ENCODE data around the gene PRKAR2A.
"Not testable (repeated sequence)": the region's sequence is repeated elsewhere in the genome, so short reads cannot be mapped to it uniquely, and the experiment has no call there.

PRKAR2A gene

DNA sequence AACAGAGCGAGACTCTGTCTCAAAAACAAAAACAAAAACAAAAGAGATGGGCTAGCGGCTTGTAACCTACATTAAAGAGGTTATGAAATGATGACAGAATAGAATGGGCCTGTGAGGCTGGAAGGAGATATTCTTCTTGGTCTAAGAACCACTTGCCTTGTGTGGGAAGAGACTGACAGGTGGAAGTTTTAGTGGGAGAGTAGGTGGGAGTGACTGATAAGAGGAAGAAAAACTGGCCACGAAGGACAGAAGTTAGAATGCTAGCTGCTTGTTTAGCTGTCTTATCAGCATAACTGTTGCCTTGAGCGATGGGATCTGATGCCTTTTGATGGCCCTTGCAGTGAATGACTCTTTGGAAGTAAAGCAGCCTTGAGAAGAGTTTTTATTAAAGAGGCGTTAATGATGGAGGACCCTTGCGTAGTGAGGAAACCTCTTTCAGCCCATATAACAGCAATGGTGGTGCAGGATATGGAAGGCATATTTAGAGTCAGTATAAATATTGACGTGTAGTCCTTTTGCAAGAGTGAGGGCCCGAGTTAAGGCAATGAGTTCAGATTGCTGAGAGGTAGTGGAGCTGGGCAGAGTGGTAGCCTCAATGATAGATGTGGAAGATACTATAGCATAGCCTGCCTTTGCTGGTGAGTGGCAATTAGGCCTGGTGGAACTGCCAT lies 122.4 kb downstream of the PRKAR2A start:
- not testable (repeated sequence) for DNase-seq

DNA sequence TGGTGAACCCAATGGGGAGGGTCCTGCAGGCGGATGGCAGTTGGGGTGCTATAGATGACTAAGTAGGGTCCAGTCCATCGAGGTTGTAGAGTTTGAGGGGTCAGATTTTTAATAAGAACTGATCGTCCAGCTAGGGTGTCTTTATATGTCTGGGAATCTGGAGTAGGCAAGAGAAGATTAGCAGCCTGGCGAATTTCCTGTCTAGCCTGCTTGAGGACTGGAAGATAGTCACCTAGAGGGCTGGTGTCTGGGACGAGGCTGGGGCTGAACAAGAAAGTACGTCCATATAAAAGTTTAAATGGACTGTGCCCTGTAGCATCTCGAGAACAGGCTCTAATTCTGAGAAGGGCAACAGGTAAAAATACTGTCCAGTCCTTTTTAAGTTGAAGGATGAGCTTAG lies 123.9 kb downstream of the PRKAR2A start:
- no peak for DNase-seq

DNA sequence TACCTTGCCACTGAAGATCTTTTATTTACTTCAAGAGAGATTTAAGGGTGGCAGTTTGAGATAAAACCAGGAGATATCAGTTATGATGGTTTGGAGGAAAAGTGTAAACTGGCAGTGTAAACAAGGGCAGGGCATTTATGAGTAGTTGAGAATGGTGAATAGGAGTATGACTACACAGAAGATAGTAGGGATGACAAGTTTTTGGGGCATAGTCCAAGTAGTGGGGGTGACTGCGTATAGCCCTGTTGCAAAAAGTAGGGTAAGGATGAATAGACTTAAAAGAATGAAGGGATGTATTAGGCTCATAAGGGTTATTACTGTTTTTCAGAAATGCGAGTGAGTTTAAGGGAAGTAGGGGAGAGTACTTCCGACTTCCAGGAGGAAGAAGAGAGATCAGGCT lies 124.4 kb downstream of the PRKAR2A start:
- not testable (repeated sequence) for DNase-seq

DNA sequence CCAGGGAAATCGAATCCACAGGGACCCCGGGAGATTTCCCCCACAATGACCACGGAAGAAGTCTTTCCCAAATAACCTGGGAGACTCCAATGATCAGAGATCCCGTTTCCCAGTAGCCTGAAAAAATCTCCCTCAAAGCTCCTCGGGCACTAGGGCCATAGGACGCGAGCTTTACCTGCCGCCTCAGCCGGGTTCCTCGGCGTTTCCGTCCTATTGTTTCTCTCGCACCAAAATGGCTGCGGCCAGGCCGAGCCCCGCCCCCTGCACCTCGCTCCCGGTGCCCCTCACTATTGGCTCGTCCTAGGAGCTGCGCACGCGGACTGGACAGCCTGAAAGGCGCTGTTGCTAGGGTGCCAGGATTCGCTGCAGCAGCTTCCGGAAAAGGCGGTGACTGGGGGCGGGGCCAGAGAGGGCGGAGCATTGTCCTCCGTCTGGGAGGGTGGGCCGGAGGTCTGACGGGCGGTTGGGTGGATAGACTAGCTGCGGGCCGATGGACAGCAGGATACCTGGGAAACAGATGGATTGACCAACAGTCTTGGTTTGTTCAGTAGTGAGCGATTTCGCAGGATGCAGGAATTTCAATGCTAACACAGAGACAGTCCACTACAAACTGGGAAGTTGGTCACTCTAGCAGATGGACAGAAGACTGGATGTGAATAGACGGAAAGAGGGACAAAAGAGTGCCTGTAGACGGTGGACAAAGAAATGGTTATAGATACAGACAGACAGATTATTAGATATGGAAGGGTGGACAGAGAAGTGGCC lies 130.5 kb downstream of the PRKAR2A start, which contains the start of gene IP6K2:
Gene IP6K2, minus strand, starts transcription at position 240 of the 765 bp plus-strand sequence. CDS start 21,930 bp downstream, outside the sequence.
- peak; percentile 98 for DNase-seq

DNA sequence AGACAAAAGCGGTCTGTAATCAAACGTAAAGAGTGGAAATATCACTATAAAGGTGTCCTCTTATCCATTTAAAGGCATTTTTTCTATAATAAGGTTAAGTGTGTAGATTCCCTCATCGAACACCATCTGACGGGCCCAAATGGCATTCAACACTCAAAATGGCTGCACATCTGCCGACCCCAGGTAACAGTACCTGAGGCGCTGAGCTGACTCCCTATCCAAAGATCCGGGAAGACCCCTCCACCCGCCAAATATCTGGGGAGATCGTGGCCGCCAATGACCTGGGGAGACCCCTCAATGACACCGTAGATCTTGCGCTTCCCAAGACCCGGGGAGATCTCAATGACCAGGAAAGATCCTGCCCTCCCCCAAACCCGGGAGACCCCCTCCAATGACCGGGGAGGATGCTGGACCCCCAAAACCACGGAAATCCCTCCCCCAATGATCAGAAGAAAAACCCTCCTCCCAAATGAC lies 131.1 kb downstream of the PRKAR2A start:
- DNase-seq = peak; percentile 46

DNA sequence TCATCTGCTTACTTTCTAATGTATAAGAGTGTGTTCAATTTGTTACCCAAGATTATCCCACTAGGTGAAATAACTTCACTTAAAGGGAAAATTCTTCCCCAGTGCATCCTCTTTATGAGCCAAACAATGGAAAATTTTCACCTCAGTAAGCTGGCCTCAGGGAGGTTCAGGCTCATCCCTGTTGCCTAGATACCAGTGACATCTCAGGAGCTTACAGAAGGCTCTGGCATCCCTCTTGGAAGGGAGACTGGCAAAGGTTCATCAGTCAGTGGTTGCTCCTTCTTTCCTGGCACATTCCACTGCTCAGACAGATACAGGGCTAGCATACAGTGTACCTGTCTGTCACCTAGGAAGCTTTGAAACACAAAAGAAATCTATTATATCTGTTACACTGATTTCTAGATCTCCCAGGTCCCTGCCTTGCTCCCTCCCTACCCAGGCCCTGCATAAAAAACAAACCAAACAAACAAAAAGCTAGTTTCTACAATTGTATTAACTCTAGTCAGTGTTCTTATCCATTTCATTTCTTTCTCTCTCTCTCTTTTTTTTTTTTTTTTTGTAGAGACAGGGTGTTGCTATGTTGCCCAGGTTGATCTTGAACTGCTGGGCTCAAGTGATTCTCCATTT lies 132.4 kb downstream of the PRKAR2A start:
- DNase-seq = no peak

DNA sequence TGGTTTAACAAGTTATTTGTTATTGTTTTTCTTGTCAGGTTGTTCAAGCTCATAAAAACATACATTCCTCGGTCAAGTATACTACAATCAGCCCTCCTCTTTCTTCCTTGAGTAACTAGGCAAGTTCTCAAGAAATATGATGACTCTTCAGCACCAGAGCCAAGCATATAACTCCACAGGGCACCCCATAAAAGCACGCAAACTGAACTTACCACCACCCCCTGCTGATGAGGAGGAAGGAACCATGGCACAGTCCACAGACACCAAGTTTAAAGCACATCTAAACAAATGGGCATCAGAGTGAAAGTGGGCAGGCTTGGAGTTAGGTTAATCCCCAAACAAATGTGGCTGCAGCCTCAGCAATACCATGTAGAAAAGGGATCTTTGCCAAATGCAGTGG lies 135.9 kb downstream of the PRKAR2A start:
- DNase-seq = no peak

DNA sequence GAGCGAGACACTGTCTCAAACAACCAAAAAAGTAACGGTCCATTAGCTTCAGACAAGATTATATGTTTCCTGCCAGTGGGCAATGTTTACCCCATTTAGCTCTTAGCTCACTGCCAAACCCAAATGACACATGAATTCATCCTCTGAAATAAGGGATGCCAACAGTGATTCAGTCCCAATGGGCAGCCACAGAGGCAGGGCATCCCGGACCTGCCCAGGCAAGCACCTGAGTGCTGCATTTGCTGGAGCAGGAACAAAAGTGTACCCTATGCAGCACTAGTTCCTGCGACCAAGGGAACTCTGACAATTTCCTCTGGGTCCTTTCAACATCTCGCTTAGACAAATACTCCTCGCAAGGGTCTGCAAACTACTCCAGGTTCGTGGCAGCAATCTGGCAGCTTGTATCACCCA lies 138.6 kb downstream of the PRKAR2A start:
- DNase-seq = no peak

DNA sequence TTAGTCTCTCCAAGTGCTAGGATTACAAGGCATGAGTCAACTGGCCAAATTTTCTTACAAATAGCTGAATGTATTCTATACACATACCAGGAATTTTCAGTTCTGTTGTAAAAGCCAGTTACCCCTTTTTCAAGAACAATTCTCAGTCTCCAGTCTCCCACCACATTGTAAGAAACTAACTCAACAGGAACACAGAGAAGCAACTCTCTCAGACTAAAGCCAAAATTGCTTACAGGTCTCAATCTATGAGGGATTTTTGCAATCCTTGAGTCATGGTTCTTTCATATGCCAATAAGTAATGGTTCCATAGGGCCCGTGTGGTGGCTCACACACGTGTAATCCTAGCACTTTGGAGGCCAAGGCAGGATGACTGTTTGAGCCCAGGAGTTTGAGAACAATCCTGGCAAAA lies 139.2 kb downstream of the PRKAR2A start:
- DNase-seq = no peak

DNA sequence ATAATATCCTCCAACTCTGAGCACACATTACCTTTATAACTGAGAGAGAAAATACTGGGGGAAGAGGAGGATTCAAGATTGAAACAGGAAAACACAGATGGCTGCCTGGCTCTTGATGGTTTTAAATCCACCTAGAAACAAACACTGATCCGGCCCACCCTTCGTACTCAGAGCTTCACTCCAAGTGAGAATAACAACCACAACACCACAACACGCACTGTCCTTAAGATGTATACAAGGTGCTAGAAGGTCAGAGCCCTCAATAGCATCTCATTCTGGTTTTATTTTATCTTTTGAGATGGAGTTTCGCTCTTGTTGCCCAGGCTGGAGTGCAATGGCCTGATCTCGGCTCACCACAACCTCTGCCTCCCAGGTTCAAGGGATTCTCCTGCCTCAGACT lies 140.5 kb downstream of the PRKAR2A start:
- no peak for DNase-seq

DNA sequence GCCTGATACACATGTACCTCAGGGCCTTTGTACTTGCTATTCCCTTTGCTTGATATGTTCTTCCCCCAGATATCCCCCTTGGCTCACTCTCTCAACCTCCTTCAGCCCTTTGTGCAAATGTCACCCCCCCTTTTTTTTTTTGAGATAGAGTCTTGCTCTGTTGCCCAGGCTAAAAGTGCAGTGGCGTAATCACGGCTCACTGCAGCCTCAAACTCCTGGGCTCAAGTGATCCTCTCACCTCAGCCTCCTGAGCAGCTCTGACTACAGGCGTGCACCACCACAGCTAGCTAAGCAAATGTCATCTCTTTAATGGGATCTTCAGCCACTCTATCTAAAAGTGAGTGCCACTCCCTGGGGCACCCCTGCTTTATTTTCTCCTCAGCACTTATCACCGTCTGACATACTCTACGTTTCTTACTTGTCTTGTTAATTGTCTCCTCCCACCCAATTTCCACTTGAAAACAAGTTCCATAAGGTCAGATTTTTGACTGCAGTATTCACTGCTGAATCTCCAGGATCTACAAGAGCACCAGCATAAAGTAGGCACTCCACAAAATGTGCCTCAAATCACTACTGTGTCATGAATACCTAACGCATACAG lies 145.3 kb downstream of the PRKAR2A start:
- no peak for DNase-seq

DNA sequence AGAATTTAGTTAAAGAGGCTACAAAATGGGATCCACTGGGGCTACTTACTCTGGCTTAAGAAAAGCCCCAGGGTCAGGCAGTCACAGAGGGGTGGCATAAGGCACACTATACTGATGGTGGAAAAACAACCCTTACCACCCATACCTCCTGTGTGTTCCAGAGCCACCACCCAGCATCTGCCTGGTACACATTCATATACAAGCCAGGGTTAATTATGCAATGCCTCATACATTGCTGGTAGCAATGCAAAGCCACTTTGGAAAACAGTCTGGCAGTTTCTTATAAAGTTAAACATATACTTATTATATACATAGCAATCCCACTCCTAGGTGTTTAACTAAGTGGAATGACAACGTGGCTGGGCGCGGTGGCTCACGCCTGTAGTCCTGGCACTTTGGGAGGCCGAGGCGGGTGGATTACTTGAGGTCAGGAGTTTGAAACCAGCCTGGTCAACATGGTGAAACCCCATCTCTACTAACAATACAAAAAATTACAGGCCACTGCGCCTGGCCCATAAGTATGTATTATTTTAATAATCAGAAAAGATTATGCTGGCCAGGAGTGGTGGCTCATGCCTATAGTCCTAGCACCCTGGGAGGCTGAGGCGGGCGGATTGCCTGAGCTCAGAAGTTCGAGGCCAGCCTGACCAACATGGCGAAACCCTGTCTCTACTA lies 146.8 kb downstream of the PRKAR2A start:
- DNase-seq = no peak

DNA sequence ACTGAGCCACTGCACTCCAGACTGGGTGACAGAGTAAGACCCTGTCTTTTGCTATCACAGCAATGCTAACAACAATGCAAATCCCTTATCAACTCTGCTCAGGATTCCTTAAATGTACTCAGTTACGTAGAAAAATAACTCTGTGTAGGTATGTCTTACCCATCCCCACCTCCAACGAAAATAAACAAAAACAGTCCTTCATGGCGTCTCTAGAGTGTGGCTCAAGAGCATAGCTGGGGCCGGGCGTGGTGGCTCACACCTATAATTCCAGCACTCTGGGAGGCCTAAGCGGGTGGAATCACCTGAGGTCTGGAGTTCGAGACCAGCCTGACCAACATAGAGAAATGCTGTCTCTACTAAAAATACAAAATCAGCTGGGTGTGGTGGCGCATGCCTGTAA lies 148.8 kb downstream of the PRKAR2A start:
- DNase-seq = no peak

DNA sequence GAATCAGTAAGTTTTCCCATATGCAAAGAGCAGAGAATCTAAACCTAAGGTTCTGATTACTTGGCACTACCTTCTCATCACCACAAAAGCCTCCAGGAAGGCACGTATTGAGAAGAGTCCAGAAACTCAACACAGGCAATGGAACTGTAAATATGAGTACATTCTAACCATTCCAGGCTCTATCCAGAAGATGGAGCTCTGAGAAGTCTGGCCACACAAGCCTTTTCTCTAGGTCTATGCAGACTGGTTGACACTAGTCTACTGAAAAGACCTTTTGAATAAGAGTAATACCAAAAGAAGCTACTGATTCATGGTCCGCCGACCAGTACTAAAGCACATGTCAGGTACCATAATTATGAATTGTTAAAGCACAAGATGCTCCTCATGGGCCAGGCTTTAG lies 149.7 kb downstream of the PRKAR2A start:
- no peak for DNase-seq

DNA sequence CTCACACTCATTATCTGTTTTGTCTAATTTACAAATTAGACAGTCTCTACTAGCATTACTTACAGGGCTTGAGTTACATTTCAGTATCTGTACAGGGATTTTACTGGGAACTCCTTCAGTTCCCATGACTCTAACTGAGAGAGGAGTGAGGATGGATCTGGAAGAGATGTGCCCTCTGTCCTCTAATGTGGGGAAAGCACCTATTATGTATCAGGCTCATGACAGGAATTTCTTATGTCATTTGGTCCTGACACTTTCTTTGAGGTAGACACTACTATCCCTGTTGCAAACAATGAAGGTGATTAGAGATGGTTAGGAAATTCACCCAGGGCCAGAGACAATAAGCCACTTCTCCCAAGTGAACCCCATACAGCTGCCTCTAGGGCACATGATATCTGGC lies 151.1 kb downstream of the PRKAR2A start:
- DNase-seq = no peak

All from CD4-positive, alpha-beta T cell treated with Interleukin-17A for 1 hour (primary cell).